Erythroblast (primary cell): ENCODE data around the gene SOX8.

Experiments
- DNase-seq, 2 experiments: peaks; one replicate each; lab custom pipeline; 2025; lab: John Stamatoyannopoulos, UW
- GATA1 ChIP-seq: IDR thresholded peaks from 2 replicates; pipeline ENCODE4 v1.6.1; 2011; ENCODE audit warnings: low read depth, mild to moderate bottlenecking, control low read depth, low read length, moderate library complexity
- POLR2A ChIP-seq: IDR thresholded peaks from 2 replicates; pipeline ENCODE4 v1.6.1; 2011; ENCODE audit warnings: mild to moderate bottlenecking, low read length

The SOX8 gene

DNA sequence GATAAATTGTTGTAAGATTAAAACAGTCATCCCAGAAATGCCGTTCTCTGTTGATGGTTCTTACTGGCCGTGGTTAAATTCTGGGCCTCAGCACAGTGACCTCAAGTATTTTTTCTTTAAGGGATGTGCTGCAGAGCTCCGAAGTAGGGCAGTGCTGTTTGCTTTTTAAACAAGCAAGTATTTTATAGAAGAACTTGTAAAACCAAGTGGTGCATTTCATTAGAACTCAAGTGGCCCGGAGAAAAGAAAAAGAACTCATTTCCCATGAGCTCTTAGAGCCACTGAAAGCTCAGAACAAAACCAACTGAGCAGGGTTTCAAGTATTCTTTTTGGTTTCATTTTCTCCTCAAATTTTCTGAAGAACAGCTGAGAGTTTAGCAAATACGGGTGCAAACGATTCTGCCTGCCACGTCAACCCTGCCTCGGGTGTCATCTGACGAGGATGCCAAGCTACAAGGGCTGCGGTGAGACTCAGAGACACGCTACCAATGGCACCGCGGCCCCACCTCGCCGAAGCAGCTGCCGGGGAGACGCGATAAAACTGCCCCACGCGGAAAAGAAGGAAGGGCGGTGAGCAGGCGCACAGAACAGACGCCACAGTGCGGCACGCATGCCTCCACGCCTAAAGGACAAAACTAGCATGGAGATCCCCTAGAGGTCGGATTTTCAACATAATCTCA lies 17.1 kb upstream of the SOX8 start:
- TF ChIP-seq GATA1: no peak
- TF ChIP-seq POLR2A: no peak
- no peak for DNase-seq

DNA sequence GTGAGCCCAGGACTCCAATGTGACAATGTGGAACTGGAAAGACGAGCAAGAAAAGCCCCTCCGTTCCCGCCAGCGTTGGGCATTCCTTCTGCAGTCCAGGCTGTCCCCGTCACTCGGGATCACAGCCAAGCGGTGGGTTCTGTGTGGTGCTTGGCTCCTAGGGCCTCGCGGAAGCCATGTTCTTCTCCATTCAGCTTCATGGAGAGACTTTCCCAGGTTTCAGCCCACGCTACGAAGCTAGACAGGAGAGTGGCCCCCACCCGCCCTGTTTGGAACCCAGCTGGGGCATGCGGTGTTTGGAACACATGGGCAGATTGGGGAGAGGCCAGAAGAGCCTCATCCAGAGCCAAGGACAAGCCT lies 16.6 kb upstream of the SOX8 start:
- no peak for TF ChIP-seq GATA1
- TF ChIP-seq POLR2A: no peak
- no peak for DNase-seq

DNA sequence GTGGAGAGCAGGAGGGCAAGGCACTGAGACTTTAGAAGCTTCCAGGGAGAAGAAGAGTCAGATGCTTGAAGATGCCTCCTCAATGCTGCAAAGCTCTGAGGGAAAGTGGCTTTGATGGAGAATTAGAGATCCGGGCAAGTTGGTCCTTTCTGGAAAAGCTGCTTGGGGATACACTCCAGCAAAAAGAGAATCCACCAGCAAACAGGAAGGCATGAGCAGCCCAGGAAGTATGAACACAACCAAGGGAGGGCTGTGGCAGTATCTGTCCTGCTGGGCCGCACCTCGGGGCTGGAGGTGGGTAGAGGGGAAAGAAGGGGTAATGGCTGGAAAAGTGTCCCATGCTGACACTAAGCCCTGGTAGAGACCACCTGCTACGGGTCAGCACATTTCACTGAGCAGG lies 16.1 kb upstream of the SOX8 start:
- TF ChIP-seq GATA1: no peak
- no peak for TF ChIP-seq POLR2A
- DNase-seq: no peak

DNA sequence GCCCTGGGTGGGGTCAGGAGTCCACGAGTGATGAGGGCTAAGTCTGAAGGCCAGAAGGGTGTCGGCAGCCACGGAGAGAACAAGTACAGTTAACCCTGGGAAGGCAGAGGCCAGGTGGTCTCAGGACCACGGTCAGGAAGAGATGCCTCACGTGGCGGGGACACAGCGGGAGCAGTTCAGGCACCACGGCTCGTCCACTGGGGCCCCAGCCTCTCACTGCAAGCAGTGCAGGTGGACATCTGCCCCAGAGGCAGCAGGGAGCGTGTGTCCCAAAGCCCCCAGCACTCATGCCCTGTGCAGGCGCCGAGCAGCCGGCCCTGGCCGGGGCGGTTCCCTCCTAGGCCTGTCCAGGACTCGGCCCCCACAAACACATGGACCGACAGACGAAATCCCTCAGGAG lies 15.5 kb upstream of the SOX8 start:
- TF ChIP-seq POLR2A (no peak), GATA1 (no peak)
- DNase-seq: no peak

DNA sequence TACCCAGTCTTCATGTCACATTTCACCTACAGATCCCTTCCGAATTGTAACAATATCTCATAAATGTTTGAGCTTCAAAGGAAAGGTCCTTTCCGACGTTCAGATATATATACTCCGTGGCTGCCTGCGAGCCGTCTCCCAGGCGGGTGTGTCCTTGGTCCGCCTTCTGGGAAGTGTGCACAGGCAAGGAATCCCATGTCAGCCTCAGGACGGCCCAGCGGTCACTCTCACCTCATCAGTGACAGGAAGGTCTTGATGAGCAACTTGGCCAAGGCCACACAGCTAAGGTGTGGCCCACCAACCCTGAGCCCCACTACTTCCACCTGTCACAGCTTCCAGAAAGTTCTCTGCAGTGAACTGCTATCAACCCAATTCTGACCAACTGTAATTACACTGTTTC lies 15.1 kb upstream of the SOX8 start:
- DNase-seq: no peak
- TF ChIP-seq POLR2A (no peak), GATA1 (no peak)

DNA sequence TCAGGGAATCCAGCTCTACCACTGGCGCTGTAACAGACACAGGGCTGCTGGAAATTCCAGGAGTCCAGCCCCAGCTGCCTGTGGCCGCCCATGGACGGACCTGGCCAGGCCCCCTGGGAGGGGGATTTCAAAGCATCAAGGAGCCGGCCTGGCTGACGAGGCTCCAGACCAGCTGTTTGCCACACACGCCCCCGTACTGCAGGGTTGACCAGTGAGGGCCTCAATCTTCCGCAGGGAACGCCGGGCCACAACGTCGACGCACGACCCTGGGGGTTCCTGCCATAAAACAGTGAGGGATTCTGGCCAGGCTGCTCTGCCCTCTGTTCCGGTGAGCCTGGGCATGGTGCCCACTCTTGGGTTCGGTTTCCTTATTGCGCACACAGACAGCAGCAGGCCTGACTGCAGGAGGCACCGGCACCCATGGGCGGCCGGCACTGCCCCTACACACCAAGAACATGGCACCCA lies 14.5 kb upstream of the SOX8 start:
- no peak for TF ChIP-seq GATA1
- no peak for TF ChIP-seq POLR2A

DNA sequence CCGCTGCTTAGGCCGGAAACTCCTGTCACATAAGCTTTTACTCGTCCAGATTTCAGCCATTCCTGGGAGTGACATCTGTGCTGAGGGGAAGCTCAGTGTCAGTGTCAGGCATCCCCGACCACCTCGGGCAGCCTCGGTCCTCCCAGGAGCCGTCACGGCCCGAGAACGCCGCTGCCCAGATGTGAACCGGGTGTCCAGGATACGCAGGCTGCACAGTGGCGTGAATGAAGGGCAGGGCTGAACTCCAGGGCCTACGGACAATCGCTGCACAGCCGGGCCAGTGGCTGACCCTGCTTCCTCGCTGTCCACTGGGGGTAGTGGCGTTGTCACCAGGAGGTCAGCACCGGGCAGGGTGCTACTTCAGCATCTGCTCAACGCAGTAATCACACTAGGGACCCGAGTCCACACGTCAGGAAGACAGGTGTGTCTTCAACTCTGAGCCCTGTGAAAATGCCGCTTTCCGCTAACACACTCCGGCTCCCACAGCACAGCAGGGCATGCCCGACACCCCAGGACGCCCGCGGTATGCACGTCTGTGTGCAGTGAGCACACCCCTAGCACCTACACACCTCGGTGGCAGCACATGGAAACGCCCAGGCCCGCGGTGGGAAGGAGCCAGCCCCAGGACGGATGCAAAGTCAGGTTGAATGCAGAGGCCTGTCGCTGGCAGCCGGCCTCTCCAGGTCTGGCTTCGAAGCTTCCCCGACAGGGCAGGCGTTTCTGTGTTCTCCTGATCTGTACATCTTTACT lies 13.8 kb upstream of the SOX8 start:
- TF ChIP-seq GATA1: no peak

More for the DNA sequence above, 14.5 kb upstream of the SOX8 start:
- DNase-seq: no peak

DNA sequence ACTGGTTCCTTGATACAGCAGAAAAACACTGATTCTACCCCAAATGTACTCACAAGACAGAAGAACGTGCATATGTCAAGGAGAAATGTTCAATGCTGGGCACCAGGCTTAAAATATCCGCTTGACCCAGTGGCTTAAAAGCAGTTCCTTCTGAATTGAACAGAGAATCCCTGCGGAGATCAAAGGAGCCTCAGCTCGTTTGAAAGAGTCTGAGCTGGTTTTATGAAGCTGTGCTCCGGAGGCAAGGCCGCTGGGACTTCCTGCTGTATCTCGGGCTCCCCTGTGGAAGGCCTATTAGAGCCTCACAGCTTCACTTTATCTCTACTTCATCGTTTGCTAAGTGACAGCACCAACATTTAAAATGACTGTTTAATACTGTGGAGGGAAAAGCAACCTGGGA lies 12.9 kb upstream of the SOX8 start:
- DNase-seq: no peak
- TF ChIP-seq GATA1: no peak
- TF ChIP-seq POLR2A: no peak

More for the DNA sequence above, 13.8 kb upstream of the SOX8 start:
- no peak for DNase-seq

DNA sequence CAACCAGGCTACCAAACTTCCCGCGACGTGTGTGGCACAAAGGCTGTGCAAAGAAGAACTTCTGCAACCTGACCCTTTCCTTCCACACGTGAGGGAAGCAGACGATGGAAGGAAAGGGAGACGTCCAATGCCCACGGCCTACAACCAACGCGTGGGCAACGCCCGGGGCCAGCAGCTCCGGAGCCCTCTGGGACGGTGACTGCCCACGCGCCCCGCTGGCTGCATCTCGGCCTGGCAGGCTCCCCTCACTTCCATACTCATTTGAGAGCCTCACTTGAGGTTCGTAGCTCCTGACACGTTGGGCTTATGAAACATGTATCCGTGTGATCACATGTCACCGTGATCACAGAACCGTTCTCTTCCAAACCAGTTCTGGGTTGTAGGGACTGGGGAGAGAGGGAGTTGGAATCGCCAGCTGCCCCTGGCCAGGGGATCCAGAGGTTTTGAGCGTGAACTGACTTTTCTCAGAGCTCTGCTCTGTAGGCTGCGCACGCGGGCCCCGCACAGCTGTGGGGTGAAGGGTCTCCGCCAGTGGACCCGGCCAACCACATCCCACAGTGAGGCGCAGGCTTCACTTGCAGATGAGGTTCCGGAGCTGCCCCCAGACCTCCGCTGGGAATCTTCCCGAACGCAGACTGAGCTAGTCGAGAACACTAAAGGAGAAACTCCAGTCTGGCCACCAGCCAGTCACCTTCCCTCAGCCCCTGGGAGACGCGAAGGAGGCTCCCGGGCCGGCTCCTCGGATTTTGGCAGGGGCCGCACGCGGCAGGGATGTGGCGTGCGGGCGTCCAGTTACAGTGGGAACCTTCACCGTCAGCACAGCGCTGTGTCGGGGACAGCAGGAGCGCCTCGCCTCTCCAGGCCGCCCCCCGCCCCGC lies 11.8 kb upstream of the SOX8 start:
- DNase-seq: peak in 1 of 2 experiments; percentile 58
- TF ChIP-seq GATA1: no peak
- TF ChIP-seq POLR2A: no peak

DNA sequence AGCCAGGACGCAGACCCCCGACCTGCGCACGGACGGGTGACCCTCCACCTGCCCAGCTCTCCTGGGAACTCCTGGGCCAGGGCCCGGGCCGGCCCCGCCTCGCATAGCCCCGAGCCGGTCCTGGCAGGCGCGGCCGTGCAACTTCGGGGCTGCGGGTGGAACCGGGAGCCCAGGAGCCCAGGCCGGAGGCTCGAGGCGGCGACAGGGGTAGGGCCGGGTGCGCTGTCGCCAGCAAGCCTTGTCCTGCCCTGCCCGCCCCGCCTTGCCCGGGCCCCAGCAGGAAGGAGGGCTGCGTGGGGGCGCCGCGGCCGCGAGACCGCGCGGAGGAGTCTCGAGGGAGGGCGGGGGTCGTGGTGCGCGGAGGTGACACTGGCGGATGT lies 11.2 kb upstream of the SOX8 start:
- TF ChIP-seq POLR2A (no peak), GATA1 (no peak)
- DNase-seq: no peak

DNA sequence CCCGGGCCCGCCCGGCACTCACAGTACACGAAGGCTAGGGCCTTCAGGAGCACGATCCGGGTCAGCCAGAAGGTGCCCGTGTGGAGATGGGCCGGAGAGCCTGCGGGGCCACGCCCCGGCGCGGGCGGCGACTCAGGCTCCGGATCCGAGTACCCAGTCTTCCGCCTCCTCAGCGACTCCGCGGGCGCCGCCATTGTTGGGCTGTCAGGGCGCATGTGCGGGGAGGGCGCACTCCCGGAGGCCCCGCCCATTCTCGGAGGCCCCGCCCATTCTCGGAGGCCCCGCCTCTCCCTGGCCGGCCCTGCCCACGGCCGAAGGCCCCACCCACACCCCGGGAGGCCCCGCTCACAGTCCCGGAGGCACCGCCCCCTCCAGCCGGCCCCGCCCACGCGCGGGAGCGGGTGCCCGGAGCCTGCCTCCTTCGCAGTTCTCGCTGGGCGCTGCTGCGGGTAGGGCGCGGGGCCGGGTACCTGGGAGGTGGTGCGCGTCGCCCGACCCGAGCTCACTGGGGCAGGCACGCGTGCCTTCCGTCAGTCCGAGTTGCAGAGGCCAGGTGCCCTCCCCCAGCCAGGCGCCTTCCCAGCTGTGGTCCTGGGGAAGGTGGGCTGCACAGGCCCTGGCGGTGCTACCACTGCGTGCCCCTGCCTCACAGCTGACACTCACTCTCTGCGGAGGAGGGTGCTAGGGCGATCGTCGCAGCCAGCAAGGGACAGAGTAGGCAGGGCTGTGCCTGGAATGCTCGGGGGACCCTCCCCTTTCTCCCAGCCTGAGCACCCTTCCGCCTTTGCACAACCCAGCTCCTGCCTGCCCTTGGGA lies 10.6 kb upstream of the SOX8 start, which contains the start of gene LMF1:
TSS of gene LMF1 (minus strand) at position 219 of the 816 bp plus-strand sequence. CDS start at position 215, 4 bp downstream.
- TF ChIP-seq GATA1 (no peak), POLR2A (peak; percentile 70)
- peak; percentile 94 to 99 for DNase-seq

DNA sequence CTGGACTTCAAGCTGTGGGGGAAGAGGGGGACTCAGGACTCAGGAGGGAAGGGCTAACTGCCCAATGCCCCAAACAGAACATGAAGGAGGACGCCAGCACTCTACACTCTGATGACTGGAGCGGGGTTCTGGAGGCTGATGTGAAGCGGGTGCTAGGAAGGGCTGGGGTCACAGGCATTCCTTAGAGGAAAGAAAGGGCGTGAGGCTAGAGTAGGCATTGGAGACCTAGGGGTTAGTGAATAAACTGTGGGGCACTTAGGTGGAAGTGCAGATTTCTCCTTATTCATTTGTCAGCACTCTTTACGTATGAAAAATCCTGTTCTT lies 10.0 kb upstream of the SOX8 start:
- DNase-seq: no peak
- TF ChIP-seq POLR2A (no peak), GATA1 (no peak)

DNA sequence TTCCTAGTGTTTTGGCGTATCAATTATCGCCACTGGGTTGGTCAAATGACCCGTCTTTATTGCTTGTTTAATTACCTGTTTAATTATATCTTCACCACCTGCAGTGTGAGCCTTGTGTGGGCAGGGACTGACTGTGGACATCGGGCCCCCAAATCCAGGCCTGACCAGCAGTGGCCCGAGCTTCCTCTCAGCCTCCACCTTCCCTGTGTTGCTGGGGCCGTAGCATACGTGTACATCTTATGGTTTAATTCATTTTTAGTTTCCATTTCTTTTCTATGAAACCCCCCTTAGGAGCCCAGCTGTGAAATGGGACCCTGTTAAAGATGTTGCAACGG lies 9.6 kb upstream of the SOX8 start:
- TF ChIP-seq POLR2A: no peak
- TF ChIP-seq GATA1: no peak

More for the DNA sequence above, 9.6 kb upstream of the SOX8 start:
- no peak for DNase-seq
